ENCODE data around the gene PRXL2B. TPM values are rescaled to one million over a fixed set of nuclear protein-coding genes. Genes with fewer than 3 reads are reported as not detected.

The PRXL2B gene
- total RNA-seq, 1 experiment from 2014 or later = 32.2 TPM

GRCh38 chr1:2580691-2581090 lies 5.9 kb upstream of the PRXL2B start:
- RAD21 ChIA-PET (ENCODE audit: low non-redundant PET in 1 of 2, low total read pairs in 2 of 2, uncharacterized antibody in 2 of 2, unreplicated experiment in 2 of 2) = no interaction called here
- BruUV-seq (replicated peaks) = no TSS peak
- POLR2A ChIA-PET = no interaction called here
- intact Hi-C loops (cut with micrococcal nuclease) = loop anchor here (10.0 kb wide), 1 partner anchor 1024 kb away; no protein-coding TSS in a partner anchor
- H3K27me3 ChIP-seq (ENCODE audit: insufficient read depth, low read length) = no peaks in the 10 kb centered on the region
- H3K4me1 ChIP-seq (ENCODE audit: control insufficient read depth in 1 of 2, insufficient read depth in 2 of 2, low read length in 2 of 2) = peaks cover 13 to 36% of the 10 kb centered on the region in 2 experiments; a peak in 3 of 4 replicates
- ATAC-seq = no peak
- H3K79me2 ChIP-seq (ENCODE audit: insufficient read depth, low read length) = no peaks in the 10 kb centered on the region; the same call in 1 of the 2 replicates
- H3K9me3 ChIP-seq (ENCODE audit: control insufficient read depth in 1 of 2, insufficient read depth in 1 of 2, low read depth in 1 of 2, low read length in 2 of 2) = no peaks in the 10 kb centered on the region
- H3K4me2 ChIP-seq (ENCODE audit: low read length) = no peak overlapping the region
- CTCF ChIA-PET = no interaction called here
- H3K36me3 ChIP-seq (ENCODE audit: control insufficient read depth in 1 of 2, insufficient read depth in 2 of 2, low read length in 2 of 2) = no peaks in the 10 kb centered on the region
- no peak overlapping the region for H3K4me3 ChIP-seq (replicated peaks in 1 of 2; ENCODE audit: low read depth in 1 of 2, low read length in 2 of 2)
- H4K20me1 ChIP-seq (ENCODE audit: insufficient read depth) = no peaks in the 10 kb centered on the region
- H3K27ac ChIP-seq (ENCODE audit: low read depth, low read length) = no peak overlapping the region
- H3K9me2 ChIP-seq (ENCODE audit: insufficient read depth) = no peaks in the 10 kb centered on the region
- H2AFZ ChIP-seq (ENCODE audit: low read depth, low read length, poor library complexity, severe bottlenecking) = no peak overlapping the region
- no peak for DNase-seq (ENCODE audit: low read depth, low spot score)
- TF ChIP-seq ZNF274 (IDR thresholded peaks at IDR 0.05; ENCODE audit: low read depth, low read length) = no peak
- TF ChIP-seq CTCF (IDR thresholded peaks at IDR 0.05 in 2 of 3, conservative IDR thresholded peaks at IDR 0.05 in 1 of 3; ENCODE audit: borderline replicate concordance in 1 of 3, insufficient read depth in 1 of 3, low read depth in 2 of 3, low read length in 2 of 3) = no peak
- no peak overlapping the region for H3K9ac ChIP-seq (ENCODE audit: low read length)

- ChIA-PET POLR2A (no interaction called here), CTCF (no interaction called here)
- TF ChIP-seq ZNF274 (IDR thresholded peaks at IDR 0.05; ENCODE audit: low read depth, low read length) (no peak), ELF1 (IDR thresholded peaks at IDR 0.05; ENCODE audit: borderline replicate concordance, low read depth) (no peak), TCF7L2 (IDR thresholded peaks at IDR 0.05; ENCODE audit: borderline replicate concordance, extremely low read depth, insufficient read depth, insufficient read length) (no peak), CTCF (IDR thresholded peaks at IDR 0.05 in 2 of 3, conservative IDR thresholded peaks at IDR 0.05 in 1 of 3; ENCODE audit: borderline replicate concordance in 1 of 3, insufficient read depth in 1 of 3, low read depth in 2 of 3, low read length in 2 of 3) (no peak), JUND (IDR thresholded peaks at IDR 0.05) (no peak), EGR1 (IDR thresholded peaks at IDR 0.05; ENCODE audit: low read depth) (no peak), EZH2phosphoT487 (IDR thresholded peaks at IDR 0.05; ENCODE audit: borderline replicate concordance) (no peak), ZFX (IDR thresholded peaks at IDR 0.05) (no peak), SIN3A (IDR thresholded peaks at IDR 0.05; ENCODE audit: low read depth) (no peak), CEBPB (IDR thresholded peaks at IDR 0.05; ENCODE audit: low read depth) (no peak), EZH2 (IDR thresholded peaks at IDR 0.05) (no peak), YY1 (IDR thresholded peaks at IDR 0.05; ENCODE audit: extremely low read depth, insufficient replicate concordance, low read depth, low read length) (no peak)
These were observed 4.2 kb upstream of the PRXL2B start for GRCh38 chr1:2582391-2582790.

More at GRCh38 chr1:2582391-2582790, 4.2 kb upstream of the PRXL2B start:
- DNase-seq (ENCODE audit: low read depth, low spot score) = no peak
- RAD21 ChIA-PET (ENCODE audit: low non-redundant PET in 1 of 2, low total read pairs in 2 of 2, uncharacterized antibody in 2 of 2, unreplicated experiment in 2 of 2) = no interaction called here
- H3K27me3 ChIP-seq (ENCODE audit: insufficient read depth, low read length) = no peaks in the 10 kb centered on the region
- H3K36me3 ChIP-seq (ENCODE audit: control insufficient read depth in 1 of 2, insufficient read depth in 2 of 2, low read length in 2 of 2) = no peaks in the 10 kb centered on the region
- H3K4me1 ChIP-seq (ENCODE audit: control insufficient read depth in 1 of 2, insufficient read depth in 2 of 2, low read length in 2 of 2) = peaks cover 13 to 38% of the 10 kb centered on the region in 2 experiments; a peak in 3 of 4 replicates
- no peak for ATAC-seq
- no peak overlapping the region for H3K4me3 ChIP-seq (replicated peaks in 1 of 2; ENCODE audit: low read depth in 1 of 2, low read length in 2 of 2)
- H3K9me2 ChIP-seq (ENCODE audit: insufficient read depth) = no peaks in the 10 kb centered on the region
- H3K9ac ChIP-seq (ENCODE audit: low read length) = no peak overlapping the region
- no peaks in the 10 kb centered on the region for H4K20me1 ChIP-seq (ENCODE audit: insufficient read depth)
- H2AFZ ChIP-seq (ENCODE audit: low read depth, low read length, poor library complexity, severe bottlenecking) = no peak overlapping the region
- intact Hi-C loops (cut with micrococcal nuclease) = loop anchor here (10.0 kb wide), 1 partner anchor 1022 kb away; no protein-coding TSS in a partner anchor
- H3K9me3 ChIP-seq (ENCODE audit: control insufficient read depth in 1 of 2, insufficient read depth in 1 of 2, low read depth in 1 of 2, low read length in 2 of 2) = no peaks in the 10 kb centered on the region
- H3K79me2 ChIP-seq (ENCODE audit: insufficient read depth, low read length) = no peaks in the 10 kb centered on the region; the same call in 1 of the 2 replicates
- BruUV-seq (replicated peaks) = no TSS peak
- H3K27ac ChIP-seq (ENCODE audit: low read depth, low read length) = no peak overlapping the region
- no peak overlapping the region for H3K4me2 ChIP-seq (ENCODE audit: low read length)

Measured in HCT116 (cell line).